SK-N-SH treated with all-trans-retinoic acid at 6 μM for 48 hours (cell line): ENCODE measurements around the gene QRICH1.

Experiments used
- ATAC-seq: fragments of 200-7000 bp; cut with Tn5 transposase; 3 replicates; pipeline ENCODE4 v1.9.1; 2020; ENCODE audit warnings: mild to moderate bottlenecking, moderate library complexity
- CSDC2 ChIP-seq: fragments of 250-450 bp; sonication (Bioruptor Pico); IDR thresholded peaks from 2 replicates; pipeline ENCODE4 v1.5.0; 2020; ENCODE audit warnings: mild to moderate bottlenecking, moderate library complexity
- ESRRG ChIP-seq: fragments of 250-450 bp; sonication (Bioruptor Pico); IDR thresholded peaks from 2 replicates; pipeline ENCODE4 v1.6.1; 2021; ENCODE audit warnings: mild to moderate bottlenecking
- GLIS3 ChIP-seq: fragments of 250-450 bp; sonication (Bioruptor Pico); IDR thresholded peaks from 2 replicates; pipeline ENCODE4 v1.5.0; 2020; ENCODE audit warnings: mild to moderate bottlenecking, moderate library complexity
- ISL1 ChIP-seq: fragments of 250-450 bp; sonication (Bioruptor Pico); IDR thresholded peaks from 2 replicates; pipeline ENCODE4 v2.1.2; 2022; ENCODE audit warnings: mild to moderate bottlenecking, moderate library complexity
- OSR1 ChIP-seq: fragments of 250-450 bp; sonication (Bioruptor Pico); IDR thresholded peaks from 2 replicates; pipeline ENCODE4 v1.8.0; 2022; ENCODE audit warnings: moderate library complexity, mild to moderate bottlenecking, inconsistent platforms
- PPARA ChIP-seq: fragments of 250-450 bp; sonication (Bioruptor Pico); IDR thresholded peaks from 2 replicates; pipeline ENCODE4 v1.5.0; 2020; ENCODE audit warnings: mild to moderate bottlenecking, borderline replicate concordance
- RARB ChIP-seq: fragments of 250-450 bp; sonication (Bioruptor Pico); IDR thresholded peaks from 2 replicates; pipeline ENCODE4 v1.8.0; 2021; ENCODE audit warnings: mild to moderate bottlenecking, moderate library complexity
- SNAI2 ChIP-seq: fragments of 250-450 bp; sonication (Bioruptor Pico); IDR thresholded peaks from 2 replicates; pipeline ENCODE4 v1.5.0; 2020; ENCODE audit warnings: mild to moderate bottlenecking, moderate library complexity
- TOX ChIP-seq: fragments of 250-450 bp; sonication (Bioruptor Pico); IDR thresholded peaks from 2 replicates; pipeline ENCODE4 v1.8.0; 2021; ENCODE audit warnings: mild to moderate bottlenecking, moderate library complexity, borderline replicate concordance
- ZC3H10 ChIP-seq: fragments of 250-450 bp; sonication (Bioruptor Pico); IDR thresholded peaks from 2 replicates; pipeline ENCODE4 v1.5.1; 2021; ENCODE audit warnings: mild to moderate bottlenecking, moderate library complexity
- ZFP3 ChIP-seq: fragments of 250-450 bp; sonication (Bioruptor Pico); IDR thresholded peaks from 2 replicates; pipeline ENCODE4 v1.5.0; 2020; ENCODE audit warnings: mild to moderate bottlenecking, moderate library complexity
- ZFP30 ChIP-seq: fragments of 450-650 bp; formaldehyde crosslinking; IDR thresholded peaks from 2 replicates; pipeline ENCODE4 v1.5.0; 2022; ENCODE audit warnings: mild to moderate bottlenecking, moderate library complexity
- ZNF565 ChIP-seq: fragments of 450-650 bp; formaldehyde crosslinking; conservative IDR thresholded peaks from 2 replicates; pipeline ENCODE4 v1.5.0; 2020; ENCODE audit warnings: low read depth, mild to moderate bottlenecking, moderate library complexity
- ZNF70 ChIP-seq: fragments of 450-650 bp; formaldehyde crosslinking; IDR thresholded peaks from 2 replicates; pipeline ENCODE4 v1.5.0; 2020; ENCODE audit warnings: mild to moderate bottlenecking, moderate library complexity
- ZNF8 ChIP-seq: fragments of 450-650 bp; formaldehyde crosslinking; IDR thresholded peaks from 2 replicates; pipeline ENCODE4 v1.5.0; 2020; ENCODE audit warnings: mild to moderate bottlenecking, moderate library complexity
- TF ChIP-seq, protein P1 (sequence below): fragments of 250-450 bp; sonication (Bioruptor Pico); IDR thresholded peaks from 2 replicates; pipeline ENCODE4 v1.5.0; 2020; ENCODE audit warnings: mild to moderate bottlenecking, moderate library complexity
- TF ChIP-seq, protein P2 (sequence below): fragments of 250-450 bp; sonication (Bioruptor Pico); IDR thresholded peaks from 2 replicates; pipeline ENCODE4 v1.8.0; 2020; ENCODE audit warnings: mild to moderate bottlenecking, moderate library complexity, borderline replicate concordance
- TF ChIP-seq, protein P3 (sequence below): fragments of 250-450 bp; sonication (Bioruptor Pico); IDR thresholded peaks from 2 replicates; pipeline ENCODE4 v1.8.0; 2021; ENCODE audit warnings: low read depth, mild to moderate bottlenecking, moderate library complexity, borderline replicate concordance
- TF ChIP-seq, protein P4 (sequence below): fragments of 250-450 bp; sonication (Bioruptor Pico); IDR thresholded peaks from 2 replicates; pipeline ENCODE4 v1.5.1; 2021; ENCODE audit warnings: mild to moderate bottlenecking, moderate library complexity

QRICH1 gene

DNA sequence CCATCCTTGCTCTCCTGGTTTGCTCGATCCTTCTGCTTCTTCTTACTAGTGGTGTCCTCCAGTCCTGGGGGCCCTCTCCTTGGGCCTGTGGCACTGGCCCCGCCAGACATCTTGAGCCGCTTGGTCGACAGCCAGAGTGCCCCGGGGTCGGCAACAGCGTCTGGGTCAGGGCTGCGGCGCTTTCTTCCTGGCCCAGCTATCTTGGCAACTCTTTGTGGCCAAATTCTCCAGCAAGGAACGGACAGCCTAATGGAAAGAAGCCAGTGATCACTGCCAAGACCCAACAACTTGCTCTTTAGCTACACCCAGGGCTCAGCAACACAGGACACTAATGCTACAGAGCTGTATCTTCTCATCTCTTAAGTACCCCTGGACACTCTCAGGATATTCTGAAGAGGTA is 25.2 kb upstream of the QRICH1 start:
- TF ChIP-seq, protein P1, sequence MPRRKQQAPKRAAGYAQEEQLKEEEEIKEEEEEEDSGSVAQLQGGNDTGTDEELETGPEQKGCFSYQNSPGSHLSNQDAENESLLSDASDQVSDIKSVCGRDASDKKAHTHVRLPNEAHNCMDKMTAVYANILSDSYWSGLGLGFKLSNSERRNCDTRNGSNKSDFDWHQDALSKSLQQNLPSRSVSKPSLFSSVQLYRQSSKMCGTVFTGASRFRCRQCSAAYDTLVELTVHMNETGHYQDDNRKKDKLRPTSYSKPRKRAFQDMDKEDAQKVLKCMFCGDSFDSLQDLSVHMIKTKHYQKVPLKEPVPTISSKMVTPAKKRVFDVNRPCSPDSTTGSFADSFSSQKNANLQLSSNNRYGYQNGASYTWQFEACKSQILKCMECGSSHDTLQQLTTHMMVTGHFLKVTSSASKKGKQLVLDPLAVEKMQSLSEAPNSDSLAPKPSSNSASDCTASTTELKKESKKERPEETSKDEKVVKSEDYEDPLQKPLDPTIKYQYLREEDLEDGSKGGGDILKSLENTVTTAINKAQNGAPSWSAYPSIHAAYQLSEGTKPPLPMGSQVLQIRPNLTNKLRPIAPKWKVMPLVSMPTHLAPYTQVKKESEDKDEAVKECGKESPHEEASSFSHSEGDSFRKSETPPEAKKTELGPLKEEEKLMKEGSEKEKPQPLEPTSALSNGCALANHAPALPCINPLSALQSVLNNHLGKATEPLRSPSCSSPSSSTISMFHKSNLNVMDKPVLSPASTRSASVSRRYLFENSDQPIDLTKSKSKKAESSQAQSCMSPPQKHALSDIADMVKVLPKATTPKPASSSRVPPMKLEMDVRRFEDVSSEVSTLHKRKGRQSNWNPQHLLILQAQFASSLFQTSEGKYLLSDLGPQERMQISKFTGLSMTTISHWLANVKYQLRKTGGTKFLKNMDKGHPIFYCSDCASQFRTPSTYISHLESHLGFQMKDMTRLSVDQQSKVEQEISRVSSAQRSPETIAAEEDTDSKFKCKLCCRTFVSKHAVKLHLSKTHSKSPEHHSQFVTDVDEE = no peak
- TF ChIP-seq SNAI2 (no peak), ZNF565 (CRISPR knock-in tag) (no peak), ZFP3 (CRISPR knock-in tag) (no peak), ZFP30 (no peak), ZNF8 (CRISPR knock-in tag) (no peak), ZC3H10 (CRISPR knock-in tag) (no peak), GLIS3 (no peak)
- ATAC-seq = no peak

DNA sequence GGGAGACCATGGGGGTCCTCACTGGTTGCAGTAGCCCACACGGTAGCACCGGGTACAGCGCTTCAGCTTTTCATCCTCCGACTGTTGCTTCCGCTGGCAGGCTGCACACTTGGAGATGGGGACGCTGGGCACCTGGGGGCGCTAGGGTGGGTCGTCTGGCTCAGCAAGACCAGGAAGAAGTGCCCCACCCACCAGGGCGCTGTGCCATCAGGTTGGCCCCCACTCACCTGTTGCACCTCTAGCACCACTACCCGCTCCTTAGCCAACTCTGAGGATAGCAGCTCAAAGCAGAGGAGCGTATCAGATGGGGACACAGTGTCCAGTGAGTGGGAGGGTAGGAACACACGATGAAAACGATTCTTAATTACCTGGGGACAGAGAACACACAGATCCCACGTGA is 18.4 kb upstream of the QRICH1 start:
- no peak for ATAC-seq
- TF ChIP-seq, protein P2, sequence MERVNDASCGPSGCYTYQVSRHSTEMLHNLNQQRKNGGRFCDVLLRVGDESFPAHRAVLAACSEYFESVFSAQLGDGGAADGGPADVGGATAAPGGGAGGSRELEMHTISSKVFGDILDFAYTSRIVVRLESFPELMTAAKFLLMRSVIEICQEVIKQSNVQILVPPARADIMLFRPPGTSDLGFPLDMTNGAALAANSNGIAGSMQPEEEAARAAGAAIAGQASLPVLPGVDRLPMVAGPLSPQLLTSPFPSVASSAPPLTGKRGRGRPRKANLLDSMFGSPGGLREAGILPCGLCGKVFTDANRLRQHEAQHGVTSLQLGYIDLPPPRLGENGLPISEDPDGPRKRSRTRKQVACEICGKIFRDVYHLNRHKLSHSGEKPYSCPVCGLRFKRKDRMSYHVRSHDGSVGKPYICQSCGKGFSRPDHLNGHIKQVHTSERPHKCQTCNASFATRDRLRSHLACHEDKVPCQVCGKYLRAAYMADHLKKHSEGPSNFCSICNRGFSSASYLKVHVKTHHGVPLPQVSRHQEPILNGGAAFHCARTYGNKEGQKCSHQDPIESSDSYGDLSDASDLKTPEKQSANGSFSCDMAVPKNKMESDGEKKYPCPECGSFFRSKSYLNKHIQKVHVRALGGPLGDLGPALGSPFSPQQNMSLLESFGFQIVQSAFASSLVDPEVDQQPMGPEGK (CRISPR knock-in tag) = no peak
- TF ChIP-seq, protein P3, sequence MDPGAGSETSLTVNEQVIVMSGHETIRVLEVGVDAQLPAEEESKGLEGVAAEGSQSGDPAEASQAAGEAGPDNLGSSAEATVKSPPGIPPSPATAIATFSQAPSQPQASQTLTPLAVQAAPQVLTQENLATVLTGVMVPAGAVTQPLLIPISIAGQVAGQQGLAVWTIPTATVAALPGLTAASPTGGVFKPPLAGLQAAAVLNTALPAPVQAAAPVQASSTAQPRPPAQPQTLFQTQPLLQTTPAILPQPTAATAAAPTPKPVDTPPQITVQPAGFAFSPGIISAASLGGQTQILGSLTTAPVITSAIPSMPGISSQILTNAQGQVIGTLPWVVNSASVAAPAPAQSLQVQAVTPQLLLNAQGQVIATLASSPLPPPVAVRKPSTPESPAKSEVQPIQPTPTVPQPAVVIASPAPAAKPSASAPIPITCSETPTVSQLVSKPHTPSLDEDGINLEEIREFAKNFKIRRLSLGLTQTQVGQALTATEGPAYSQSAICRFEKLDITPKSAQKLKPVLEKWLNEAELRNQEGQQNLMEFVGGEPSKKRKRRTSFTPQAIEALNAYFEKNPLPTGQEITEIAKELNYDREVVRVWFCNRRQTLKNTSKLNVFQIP (CRISPR knock-in tag) = no peak
- TF ChIP-seq, protein P4, sequence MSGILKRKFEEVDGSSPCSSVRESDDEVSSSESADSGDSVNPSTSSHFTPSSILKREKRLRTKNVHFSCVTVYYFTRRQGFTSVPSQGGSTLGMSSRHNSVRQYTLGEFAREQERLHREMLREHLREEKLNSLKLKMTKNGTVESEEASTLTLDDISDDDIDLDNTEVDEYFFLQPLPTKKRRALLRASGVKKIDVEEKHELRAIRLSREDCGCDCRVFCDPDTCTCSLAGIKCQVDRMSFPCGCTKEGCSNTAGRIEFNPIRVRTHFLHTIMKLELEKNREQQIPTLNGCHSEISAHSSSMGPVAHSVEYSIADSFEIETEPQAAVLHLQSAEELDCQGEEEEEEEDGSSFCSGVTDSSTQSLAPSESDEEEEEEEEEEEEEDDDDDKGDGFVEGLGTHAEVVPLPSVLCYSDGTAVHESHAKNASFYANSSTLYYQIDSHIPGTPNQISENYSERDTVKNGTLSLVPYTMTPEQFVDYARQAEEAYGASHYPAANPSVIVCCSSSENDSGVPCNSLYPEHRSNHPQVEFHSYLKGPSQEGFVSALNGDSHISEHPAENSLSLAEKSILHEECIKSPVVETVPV (CRISPR knock-in tag) = no peak
- TF ChIP-seq TOX (CRISPR knock-in tag) (no peak), ZFP3 (CRISPR knock-in tag) (no peak), PPARA (CRISPR knock-in tag) (no peak), ESRRG (no peak), SNAI2 (no peak), ISL1 (CRISPR knock-in tag) (no peak), ZFP30 (no peak), ZNF565 (CRISPR knock-in tag) (no peak), CSDC2 (no peak)
- TF ChIP-seq, protein P1 = no peak

DNA sequence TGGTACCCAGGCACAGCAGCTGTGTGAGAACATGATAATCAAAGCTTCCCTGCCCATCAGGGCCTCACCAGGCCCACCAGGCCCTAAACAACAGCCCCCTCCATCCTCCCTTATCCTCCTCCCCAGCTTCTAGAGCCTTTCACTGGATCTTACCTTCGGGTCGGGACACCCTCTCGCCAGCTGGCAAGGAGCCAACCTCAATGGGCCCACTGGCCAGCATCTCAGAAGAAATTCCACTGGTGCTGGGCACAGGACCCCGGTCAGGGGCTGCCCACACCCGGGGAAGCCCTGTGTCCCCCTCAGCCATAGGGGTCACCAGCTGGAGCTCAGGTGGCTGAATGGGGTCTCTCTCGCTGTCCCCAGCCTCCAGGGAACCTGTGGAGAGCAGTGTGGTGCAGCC is 17.5 kb upstream of the QRICH1 start:
- no peak for ATAC-seq
- TF ChIP-seq OSR1 (CRISPR knock-in tag) (no peak), ISL1 (CRISPR knock-in tag) (no peak), ZNF70 (CRISPR knock-in tag) (no peak), TOX (CRISPR knock-in tag) (no peak), GLIS3 (no peak), ZFP3 (CRISPR knock-in tag) (no peak), ZNF8 (CRISPR knock-in tag) (no peak), RARB (CRISPR knock-in tag) (no peak)
- TF ChIP-seq, protein P3 (CRISPR knock-in tag) = no peak
- TF ChIP-seq, protein P2 (CRISPR knock-in tag) = no peak
